SK-N-DZ (cell line): ENCODE measurements around the gene TLE3. TPM values are rescaled to one million over a fixed set of nuclear protein-coding genes. Genes with fewer than 3 reads are reported as not detected.
"Not testable (repeated sequence)": the region's sequence is repeated elsewhere in the genome, so short reads cannot be mapped to it uniquely, and the experiment has no call there.

ENCODE experiments used
- DNase-seq: peaks from one replicate; pipeline ENCODE4 v3.0.0-alpha.2; 2015; ENCODE audit warnings: low spot score
- polyA plus RNA-seq, 2 experiments: library from polyadenylated mRNA; depleted of rRNA; stranded (reverse); fragments of >200 nt; gene quantifications; 2 replicates each; pipeline ENCODE4 v1.2.3, GENCODE V29; 2014

TLE3 gene
- polyA plus RNA-seq (2014; cell fraction: cytosol; rRNA removed), result 72.5 and 97.1 TPM in 2 replicates
- polyA plus RNA-seq (2014; cell fraction: nucleus; rRNA removed), result 109 and 125 TPM in 2 replicates

DNA sequence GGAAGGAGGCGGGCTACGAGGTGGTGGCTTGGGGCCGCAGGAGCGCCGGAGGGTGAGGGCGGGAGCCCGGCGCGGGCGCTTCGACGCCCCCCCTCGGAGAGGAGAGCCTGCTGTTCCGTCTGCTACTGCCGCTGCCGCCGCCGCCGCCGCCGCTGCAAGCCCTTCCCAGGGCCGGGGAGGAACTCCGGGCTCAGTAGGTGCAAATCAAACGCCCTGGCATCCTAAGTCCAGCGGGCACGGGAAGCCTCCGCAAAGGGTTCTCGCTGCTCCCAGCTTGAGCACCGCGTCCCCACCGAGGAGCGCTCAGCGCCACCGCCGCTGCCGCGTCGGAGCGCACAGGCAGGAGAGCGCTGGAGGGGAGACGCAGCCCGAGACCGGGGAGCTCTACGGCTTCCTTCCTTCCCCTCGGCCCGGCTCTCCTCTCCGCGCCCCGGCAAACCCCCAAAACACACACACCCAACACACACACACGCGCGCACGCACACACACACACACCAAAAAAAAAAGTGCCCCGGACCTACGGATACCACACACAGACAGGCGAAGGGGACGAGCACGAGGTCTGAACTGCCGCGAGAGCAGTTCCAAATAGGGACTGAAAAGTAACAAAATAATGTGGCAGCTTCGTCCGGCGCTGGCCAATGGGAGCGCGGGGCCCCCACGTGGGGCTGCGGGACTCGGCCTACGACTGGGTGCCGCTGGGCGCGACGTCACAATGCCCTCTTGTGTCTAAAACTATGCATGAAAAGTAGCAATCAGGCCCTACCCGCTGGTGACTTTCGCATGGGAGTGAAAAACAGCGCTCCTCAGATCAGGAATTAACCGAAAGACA lies at the start of gene TLE3:
TSS of gene TLE3 (minus strand) at position 597 of the 832 bp plus-strand sequence. CDS start 1,119 bp downstream, outside the sequence.
- DNase-seq, result peak; percentile 98

DNA sequence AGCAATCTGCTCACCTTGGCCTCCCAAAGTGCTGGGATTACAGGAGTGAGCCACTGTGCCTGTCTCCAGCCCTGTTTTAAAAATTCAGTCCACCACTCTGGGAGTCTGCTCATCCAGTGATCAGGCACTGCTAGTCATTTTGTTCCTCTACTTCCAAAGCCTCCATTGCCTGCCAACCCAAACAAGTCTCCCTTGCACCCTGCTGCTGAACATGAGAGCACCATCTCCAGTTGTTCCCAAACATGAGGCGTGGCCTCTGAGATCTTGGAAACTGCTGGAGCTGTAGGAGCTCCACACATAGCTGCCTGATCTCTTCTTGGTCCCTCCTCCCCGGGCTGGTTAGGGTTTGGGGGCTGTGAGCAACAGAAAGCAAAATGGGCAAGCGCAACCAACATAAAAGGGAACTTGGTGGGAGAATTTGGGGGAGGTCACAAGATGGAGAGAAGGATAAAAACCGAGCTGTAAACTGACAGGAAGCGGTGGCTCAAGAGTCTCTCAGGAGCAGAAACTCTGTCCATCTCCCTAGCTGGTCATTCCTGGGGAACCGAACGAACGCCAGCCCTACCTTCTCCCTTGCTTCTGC lies 49.6 kb upstream of the TLE3 start:
- DNase-seq, result no peak

DNA sequence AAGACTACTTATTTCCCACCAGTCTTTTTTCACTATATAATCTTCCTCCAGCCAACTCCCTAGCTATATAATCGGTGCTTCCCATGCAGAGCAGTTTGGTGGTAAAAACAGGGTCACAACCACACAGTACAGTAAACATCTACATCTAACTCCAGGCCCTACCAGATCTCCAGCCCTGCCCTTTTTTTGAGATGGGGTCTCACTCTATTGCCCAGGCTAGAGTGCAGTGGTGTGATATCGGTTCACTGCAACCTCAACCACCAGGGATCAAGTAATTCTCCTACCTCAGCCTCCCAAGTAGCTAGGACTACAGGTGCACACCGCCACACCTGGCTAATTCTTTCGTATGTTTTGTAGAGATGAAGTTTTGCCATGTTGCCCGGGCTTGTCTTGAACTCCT lies 49.1 kb upstream of the TLE3 start:
- DNase-seq, result no peak

DNA sequence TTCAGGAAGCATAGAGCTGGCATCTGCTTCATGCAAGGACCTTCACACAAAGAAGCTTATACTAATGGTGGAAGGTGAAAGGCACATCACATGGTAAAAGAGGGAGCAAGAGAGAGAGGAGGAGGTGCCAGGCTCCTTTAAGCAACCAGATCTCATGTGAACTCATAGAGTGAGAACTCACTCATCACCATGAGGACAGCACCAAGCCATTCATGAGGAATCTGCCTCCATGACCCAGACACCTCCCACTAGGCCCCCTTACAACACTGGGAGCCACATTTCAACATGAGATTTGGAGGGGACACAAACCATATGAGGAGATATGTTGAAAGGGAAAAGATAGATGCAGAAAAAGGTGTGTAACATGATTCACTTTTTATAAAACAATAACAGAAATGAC lies 48.4 kb upstream of the TLE3 start:
- DNase-seq, result no peak

DNA sequence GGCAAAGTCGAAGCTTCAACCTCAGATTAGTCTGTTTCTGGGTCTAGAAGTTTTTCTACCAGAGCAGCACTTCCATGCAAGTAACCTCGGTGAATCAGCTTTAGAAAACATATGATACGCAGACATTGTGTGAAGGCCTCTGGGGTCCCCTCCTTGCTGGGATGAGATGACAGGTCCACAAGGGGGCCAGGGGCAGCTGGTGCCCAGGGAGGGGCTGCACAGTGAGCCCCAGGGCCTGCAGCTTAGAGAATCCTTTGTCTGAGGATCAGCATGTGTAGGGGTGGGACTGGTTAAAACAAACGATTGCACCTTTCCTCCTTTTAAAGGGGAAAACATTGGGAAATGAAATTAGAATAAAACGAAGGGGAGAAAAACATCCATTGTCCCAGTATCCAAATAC lies 47.5 kb upstream of the TLE3 start:
- no peak for DNase-seq

DNA sequence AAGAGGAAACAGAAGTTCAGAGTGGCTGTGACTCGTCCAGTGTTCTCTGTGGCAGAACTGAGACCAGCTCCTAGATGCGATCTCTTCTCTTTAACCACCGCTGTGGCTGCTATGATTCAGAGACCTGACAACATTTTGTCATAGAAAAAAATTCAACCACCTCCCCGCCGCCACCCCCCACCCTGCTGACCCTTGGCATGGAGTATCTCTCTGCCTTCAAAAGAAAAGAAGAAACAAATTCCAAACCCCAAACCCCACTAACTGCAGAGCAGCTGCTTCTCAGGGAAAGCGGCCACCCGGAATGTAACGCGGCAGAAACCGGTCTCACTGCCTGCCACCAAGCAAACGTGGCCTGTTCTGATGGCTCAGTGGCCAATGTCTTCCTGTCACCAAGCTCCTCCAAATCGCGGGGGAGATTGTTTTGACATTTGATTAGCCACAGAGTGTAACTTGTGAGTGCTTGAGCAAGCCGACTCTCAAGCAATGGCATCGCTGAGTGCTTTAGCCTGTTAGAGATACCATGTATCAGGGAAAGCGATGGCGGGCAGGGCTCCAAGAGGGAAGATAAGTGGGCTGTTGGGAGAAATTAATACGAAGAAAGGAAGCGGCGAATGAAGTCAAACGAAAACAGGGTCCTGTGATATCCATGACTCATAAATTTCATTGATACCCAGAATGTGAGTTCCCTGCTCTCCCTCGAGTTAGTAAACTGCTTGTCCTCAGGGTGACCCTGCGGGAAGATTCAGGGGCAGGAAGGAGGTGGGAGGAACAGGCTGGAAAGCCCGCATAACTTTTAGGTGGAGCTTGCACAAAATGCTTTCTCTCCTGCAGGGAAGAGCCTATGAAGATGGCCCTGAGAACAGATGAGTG lies 44.8 kb upstream of the TLE3 start:
- peak; percentile 43 for DNase-seq

DNA sequence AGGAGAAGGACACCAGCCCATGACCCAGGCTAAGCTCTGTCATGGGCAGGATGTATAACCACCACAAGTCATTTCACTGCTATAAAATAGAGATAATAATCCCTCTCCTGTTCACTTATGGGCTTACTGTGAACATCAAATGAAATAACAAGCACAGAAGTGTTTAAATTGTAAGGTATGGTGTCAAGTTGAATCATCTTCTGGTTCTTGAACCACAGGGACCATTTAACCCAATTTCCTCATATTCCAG lies 44.3 kb upstream of the TLE3 start:
- DNase-seq, result no peak

DNA sequence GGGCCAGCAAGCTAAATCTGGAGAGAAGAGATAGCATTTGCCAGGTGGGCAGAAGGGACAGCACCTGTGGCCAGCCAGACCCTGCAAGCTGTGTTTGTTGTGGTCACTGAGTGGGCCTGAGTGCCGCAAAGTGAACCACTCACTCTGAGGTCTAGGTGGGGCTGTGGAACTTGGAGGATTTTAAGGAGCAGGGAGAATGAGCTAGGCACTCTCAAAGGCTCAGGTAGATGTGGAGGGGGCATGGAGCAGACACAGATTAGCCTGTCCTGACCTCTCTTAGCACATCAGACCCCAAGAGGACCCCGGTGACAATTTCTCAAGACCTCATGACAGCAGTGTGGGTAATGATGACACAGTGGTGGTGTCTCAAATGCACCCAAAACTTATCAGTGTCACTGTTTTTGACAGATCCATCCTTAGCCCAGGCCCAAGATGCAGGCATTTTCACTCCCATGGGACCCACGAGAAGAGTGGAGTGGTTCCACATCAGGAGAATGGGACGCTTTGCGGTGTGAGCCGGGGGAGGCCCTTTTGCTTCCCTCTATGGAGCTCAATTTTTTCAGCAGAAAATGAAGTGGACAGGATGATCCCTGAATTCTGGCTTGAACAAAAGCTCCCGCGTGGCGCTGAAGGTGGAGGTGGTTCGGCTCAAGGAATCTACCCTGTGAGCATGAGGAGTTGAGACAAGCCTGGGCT lies 43.8 kb upstream of the TLE3 start:
- no peak for DNase-seq

DNA sequence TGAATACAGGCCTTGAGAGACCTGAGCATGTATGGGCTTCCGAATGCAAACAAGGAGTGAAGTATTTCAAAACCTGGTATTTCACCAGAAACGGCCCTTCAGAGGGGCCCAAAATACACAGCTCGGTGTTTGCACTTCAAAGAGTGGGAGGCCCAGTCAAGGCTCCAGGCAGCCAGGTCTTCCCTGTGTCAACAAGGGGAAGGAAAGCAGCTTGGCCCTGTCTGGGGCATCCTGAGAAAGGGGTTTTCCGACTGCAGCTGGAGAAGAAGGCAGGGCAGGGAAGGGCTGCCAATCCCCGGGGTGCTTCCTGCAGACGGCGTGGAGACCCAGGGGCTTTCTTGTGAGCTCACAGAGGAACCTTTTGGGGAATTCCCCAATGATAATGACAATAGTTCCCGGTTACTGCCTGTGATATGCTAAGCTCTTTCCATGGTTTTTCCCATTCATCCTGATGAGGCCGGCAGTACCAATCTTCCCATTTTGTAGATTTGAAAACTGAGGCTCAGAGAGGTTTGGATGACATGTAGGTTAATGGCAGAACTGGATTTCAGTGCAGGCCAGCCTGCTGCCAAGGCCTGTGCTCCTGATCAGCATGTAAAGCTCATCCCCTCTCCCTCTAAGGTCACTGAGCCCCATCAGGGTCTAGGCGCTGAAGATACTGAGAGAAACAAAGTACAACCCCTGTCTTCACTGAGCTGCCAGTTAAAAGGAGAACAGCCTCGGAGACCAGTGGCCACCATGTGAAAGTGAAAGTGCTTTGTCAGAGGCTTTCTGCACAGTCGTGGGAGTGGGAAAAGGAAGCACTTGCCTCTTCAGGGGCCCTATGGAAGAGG lies 43.0 kb upstream of the TLE3 start:
- no peak for DNase-seq

DNA sequence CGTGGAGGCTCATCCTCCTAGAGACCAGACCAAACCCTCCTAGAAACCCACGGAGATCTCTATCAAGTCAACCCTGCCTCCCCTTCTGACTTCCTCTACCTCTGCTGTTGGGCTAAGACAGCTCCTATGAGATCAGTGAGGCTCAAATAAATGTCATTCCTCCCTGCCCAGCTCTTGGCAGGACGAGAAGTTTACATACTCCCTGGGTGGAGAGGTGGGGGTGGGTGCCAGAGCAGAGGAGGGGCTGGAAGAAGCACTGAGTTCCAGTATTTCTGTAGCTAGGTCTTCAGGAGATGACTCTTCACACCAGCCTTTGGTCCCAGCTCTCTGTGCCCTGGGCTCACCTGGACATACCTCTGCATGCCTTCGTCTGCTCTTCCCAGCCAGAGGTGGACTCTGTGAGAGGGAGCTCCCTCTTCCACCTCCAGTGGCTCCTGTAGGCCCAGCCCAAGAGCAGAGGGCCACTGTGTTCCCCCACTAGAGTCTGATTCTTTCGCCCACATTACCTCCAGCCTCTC lies 42.4 kb upstream of the TLE3 start:
- DNase-seq, result no peak

DNA sequence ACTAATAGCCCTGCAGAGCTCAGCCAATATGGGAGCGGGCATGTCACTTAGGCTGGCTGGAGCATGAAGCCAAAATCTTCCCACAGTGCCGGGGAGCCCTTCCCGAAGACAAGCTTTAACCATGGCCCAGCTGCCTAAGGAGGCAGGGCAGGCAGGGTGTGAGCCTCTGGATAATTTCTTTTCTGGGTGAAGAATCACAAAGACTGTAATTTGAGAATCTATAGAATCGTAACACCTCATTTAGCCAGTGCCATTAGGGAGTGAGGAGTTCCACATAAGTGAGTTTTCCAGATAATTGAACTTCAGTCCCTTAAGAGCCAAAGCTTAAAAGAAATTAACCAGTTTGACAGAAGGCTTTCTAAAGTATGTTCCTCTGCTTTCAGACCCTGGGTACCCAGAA lies 40.2 kb upstream of the TLE3 start:
- DNase-seq, result no peak

DNA sequence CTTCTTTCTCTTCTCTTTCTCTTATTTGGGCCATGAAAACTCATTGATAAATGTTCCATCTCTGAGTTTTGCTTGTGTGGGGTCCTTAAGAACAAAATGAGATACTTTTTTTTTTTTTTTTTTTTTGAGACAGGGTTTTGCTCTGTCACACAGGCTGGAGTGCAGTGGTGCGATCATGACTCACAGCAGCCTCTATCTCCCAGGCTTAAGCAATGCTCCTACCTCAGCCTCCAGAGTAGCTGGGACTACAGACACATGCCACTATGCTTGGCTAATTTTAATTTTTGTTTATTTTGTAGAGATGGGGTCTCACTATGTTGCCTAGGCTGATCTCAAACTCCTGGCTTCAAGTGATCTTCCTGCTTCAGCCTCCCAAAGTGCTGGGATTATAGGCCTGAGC lies 39.3 kb upstream of the TLE3 start:
- DNase-seq, result not testable (repeated sequence)

DNA sequence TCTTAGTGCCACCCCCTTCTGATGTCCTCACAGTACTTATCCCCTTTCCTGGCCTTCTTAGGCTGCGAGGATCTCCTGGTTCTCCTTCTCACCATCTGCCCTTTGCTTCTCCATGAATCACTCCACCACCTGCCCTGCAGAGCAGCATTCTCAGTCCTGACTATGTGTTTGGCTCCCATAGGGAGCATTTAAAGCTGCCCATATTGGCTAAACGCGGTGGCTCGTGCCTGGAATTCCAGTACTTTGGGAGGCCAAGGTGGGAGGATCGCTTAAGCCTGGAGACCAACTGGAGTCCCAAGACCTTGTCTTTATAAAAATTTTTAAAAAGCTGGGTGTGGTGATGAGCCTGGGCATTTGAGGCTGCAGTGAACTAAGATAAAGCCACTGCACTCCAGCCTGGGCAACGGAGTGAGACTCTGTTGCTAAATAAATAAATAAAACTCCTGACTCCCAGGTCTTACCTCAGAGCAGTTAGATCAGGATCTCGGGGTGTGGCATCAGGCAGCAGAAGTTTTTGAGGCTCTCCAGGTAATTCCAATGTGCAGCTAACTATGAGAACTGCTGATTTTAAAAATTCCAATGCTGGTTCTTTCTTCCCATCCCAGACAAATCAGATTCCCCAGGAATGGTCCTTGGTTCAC lies 36.2 kb upstream of the TLE3 start:
- no peak for DNase-seq

DNA sequence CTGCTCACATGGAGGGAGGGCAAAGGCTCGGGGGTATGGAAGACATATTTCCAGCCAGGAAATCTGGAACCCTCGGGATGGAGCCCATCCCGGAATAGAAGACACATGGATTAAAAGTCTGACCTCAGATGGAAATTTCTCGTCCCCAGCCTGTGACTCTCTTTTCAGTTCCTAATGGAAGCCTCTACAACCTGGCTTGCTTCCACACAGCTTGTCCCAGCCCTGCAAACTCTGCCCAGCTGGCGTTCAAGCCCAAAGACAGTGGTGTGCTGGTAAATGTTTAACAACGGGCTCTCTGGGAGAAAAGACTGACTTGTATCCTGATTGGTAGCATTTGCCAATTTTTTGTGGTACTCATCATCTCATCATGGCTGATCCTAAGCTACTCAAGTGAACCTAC lies 35.6 kb upstream of the TLE3 start:
- no peak for DNase-seq

DNA sequence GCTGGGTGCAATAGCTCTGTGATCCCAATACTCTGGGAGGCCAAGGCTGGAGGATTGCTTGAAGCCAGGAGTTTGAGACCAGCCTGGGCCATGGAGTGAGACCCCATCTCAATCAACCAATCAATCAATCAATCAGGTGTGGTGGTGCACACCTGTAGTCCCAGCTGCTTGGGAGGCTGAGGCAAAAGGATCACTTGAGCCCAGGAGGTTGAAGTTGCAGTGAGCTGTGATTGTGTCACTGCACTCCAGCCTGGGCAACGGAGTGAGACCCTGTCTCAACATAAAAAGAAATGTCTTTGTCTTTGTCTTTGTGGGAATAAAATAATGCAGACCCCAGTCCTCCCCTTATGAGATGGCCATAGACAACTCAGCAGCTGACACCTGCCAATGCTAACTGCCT lies 34.9 kb upstream of the TLE3 start:
- no peak for DNase-seq

DNA sequence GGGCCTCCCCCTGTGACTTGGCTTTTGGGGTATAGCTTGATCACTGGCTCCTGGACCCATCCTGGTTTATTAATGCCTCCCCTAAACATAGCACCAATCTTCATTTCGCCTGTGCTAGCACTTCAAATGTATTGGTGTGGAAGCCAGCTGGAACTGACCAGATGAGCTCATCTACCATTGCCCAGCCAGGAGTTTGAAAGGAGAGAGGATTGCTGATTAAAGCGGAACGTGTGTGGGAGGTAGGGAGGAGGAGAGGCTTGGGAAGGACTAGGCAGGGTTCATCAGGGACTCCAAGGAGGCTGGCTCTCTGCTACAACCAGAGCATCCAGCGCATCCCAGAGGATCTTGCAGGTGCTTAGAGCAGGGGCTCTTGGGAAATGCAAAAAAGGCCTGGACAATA lies 34.4 kb upstream of the TLE3 start:
- no peak for DNase-seq

DNA sequence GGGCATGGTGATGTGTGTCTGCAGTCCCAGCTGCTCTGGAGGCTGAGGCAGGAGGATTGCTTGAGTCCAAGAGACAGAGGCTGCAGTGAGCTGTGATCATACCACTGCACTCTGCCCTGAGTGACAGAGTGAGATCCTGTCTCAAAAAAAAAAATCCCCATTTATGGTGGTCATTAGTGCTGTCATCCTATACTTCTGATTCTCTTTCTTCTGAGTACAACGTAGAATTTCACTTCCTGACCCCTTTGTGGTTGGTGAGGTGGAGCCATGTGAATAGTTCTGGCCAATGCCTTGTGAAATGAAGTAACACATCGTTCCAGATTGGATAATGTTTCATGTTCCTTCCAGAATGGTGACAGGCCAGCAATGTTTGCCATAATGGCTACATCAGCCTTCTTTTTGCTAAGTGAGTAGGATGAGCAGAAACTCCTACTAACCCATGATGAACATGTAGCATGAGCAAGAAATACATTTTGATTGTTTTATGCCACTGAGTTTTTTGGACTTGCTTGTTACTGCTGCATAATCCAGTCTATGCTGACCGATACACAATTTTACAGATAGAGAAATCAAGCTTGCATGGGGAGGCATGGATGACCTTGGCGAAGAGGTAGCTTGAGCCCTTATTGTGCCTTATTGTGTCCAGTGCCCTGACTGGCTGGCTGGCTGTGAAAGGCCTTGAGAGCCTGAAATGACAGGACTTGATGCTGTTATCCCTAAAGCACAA lies 30.9 kb upstream of the TLE3 start:
- no peak for DNase-seq

DNA sequence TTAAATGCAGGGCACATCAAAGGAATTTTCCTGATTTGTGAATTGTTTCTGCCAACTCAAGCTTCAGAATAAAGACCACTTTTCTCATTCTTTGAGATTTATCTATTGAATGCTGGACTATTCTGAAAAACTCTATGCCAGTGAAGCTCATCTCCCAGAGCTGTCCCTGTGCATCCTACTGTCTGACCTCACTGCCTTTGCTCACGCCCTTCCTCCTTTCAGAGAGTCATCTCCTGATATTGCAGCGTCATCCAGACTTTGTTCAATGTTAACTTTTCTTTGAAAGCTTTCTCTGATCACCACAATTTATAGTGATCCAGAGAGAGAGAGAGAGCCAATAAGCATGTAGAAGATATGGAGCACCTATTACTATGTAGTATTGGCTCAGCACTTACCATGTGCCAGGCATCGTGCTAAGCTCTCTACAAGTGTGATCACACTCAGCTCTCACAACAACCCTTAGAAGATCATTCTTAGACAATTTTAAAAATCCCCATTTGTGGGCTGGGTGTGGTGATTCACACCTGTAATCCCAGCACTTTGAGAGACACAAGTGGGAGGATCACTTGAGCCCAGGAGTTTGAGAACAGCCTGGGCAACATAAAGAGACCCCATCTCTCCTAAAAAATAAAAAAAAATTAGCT lies 30.2 kb upstream of the TLE3 start:
- no peak for DNase-seq

DNA sequence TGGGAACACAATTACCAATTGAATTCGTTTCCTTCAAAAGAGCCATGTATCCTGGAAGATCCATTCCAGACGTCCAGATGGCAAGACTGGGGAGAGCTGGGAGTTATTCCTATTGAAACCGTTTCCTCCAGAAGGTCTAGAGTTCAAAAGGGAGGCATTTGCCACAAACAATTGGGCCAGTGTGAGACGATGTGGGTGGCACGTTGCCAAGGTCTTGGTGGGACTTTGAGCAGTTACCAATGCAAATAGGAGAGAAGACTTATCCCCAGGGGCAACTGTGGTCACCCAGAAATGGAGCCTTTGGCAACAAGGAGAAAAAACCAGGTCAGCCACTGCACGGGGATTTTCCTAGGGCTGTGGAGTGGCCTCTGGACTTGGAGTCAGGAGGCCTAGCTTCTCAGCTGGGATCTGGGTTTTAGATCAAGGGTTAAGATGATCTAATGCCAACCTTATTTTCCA lies 29.6 kb upstream of the TLE3 start:
- DNase-seq, result no peak
